Activated naive CD4-positive, alpha-beta T cell treated with Interleukin-2 at 50 U/mL for 16 hours (primary cell): Measurements from ENCODE around the gene KCND2.
"Not testable (repeated sequence)": the region's sequence is repeated elsewhere in the genome, so short reads cannot be mapped to it uniquely, and the experiment has no call there.

Source experiments
- DNase-seq: peaks from one replicate; pipeline ENCODE4 v3.0.0-alpha.2; 2020

The KCND2 gene

DNA sequence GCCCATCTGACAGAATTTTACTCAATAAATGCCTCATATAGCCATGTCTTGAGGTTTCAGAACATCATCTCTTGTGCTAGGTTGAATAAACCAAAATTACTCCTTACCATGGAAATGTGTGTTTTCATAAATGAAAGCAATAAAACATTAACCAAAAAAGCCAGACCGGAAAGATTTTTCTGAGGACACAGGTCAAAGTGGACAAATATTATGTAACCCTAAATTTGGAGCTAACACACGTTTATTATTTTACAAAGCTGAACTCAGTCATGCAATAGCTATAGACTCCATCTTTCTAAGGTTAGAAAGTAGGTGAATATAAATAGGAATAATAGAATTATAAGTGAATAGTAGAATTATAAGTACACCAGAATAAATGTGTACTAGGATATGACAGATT is 315.9 kb downstream of the KCND2 start:
- DNase-seq = no peak

GRCh38 chr7:120600607-120601006 is 327.6 kb downstream of the KCND2 start:
- no peak for DNase-seq

DNA sequence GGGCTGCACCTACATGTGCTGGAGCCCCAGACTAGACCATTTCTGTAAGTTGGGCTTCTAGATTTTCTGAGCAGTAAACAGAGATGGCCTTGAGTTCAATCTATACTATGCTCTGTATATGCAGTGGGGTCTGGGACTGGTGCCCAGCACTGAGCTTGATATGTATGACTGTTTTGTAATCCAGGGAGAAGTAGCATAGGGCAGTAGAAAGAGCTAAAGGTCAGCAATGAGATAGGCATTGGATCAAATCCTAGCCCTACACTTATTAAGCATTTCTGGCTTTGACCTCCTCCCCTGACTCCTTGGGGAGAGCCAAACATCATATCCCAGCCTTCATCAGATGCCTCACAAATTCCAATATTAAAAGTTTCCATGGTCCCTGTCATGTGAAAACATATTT is 330.4 kb downstream of the KCND2 start:
- no peak for DNase-seq

DNA sequence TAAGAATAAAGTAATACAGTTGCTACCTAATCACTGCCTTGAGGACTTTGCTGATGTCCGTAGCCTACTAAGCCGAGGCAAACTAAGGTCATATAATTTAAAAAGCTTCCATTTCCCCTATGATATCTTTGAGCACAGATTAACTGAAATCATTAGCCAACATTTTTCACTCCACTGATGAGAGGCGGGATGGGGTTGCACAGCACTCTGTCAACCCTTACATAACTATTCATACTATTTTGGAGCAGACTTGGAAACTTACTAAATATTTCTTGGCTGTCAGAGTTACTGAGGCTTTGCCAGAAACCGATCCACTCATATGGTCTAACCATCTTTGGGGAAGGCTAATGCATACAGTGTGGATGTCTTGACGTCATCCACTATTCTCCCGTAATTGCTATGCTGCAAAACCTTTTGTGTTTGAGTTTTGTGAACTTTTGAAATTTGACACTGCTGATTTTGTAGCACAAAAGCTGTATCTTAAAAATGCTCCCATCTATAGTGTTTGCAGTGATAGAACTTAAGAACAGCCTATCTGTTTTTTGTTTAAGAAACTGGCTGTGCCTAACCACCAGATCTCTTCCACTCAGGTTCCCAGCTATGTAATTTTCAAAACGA is 336.3 kb downstream of the KCND2 start:
- no peak for DNase-seq

DNA sequence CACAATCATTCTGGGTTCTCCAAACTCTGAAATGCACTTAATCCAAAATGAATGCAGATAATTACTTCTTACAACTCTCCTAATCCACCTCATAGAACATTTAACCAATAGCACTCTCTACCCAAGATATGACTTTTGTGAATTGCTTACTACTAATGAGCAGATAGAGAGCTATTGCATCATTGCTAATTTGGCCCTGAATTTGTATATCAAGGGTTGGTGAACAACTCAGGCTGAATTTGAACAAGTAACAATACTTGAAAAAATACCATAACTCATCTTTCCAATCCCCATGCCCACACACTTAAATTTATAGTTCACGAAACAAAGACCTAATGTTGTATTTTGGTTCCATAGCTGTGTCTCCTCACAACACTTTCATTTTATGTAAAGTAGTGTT is 339.0 kb downstream of the KCND2 start:
- DNase-seq = no peak

DNA sequence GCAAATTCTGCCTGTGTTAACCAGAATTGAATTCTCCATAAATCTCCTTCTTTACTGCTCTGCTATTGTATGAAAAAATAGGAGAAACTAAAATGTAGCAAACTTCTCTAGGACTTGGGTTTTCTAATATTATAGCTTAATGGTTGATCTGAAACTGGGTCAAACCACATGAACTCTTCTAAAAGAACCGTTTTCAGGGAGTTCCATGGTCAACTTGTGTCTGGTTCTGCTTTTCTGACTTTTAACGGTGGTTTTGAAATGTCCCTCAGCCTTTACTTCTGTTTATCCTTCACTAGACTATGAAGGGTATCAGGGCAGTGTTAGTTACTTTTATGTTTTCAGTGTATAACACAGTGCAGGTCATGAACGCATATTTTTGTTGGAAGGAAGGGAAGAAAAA is 342.7 kb downstream of the KCND2 start:
- DNase-seq = no peak

GRCh38 chr7:120617275-120617674 is 344.3 kb downstream of the KCND2 start:
- no peak for DNase-seq

GRCh38 chr7:120628251-120628650 is 355.3 kb downstream of the KCND2 start:
- no peak for DNase-seq

- DNase-seq = no peak
These were observed 366.9 kb downstream of the KCND2 start for GRCh38 chr7:120639884-120640283.

DNA sequence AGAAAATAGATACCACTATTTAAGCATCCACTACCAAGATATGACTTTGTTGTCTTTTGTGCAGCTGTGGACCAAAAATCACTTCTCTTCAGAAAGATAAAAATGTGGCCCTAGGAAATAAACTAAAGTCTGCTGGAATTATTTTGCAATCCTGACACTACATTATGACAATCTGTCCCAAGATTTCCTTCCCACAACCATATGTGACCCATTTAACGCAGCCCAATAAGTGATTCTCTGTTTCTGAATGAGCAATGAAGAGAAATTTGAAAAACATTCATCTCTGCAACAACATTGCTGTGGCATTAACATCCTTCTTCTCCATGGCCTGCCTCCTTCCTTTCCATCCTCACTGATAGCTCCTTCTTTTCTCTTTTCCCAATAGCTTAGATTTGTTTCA is 373.0 kb downstream of the KCND2 start:
- no peak for DNase-seq

GRCh38 chr7:120654241-120654640 is 381.3 kb downstream of the KCND2 start:
- DNase-seq = no peak

GRCh38 chr7:120658516-120658915 is 385.5 kb downstream of the KCND2 start:
- DNase-seq = no peak

GRCh38 chr7:120662291-120662690 is 389.3 kb downstream of the KCND2 start:
- no peak for DNase-seq

GRCh38 chr7:120665068-120665467 is 392.1 kb downstream of the KCND2 start:
- no peak for DNase-seq

DNA sequence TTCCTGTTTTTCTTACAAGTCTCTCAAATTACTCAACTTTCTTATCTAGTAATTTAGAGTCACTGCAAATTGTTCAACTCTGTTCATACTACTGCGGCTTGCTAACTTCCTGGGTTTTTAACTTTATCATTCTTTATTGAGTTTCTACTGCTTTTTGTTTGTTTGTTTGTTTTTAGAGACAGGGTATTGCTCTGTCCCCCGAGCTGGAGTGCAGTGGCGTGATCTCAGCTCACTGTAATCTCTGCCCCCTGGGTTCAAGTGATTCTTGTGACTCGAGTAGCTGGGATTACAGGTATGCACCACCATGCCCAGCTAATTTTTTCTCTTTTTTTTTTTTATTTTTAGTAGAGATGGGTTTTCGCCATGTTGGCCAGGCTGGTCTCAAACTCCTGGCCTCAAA is 402.1 kb downstream of the KCND2 start:
- DNase-seq = no peak

DNA sequence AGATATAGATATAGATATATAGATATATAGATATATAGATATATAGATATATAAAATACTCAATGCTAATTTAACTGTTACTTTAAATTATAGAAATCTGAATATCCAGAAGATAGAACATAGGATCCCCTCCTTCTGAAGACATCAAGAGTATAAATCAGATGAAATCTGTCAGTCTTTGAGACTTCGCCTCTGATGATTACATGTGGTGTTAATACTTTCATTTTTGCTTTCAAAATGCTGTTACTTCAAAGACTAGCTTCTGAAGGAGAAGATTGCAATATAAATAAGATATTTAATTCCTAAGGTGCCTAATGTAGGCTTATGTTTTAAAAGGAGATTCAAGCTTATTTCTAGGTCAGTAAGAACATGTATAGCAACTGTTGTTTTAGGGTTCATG is 404.6 kb downstream of the KCND2 start:
- no peak for DNase-seq

DNA sequence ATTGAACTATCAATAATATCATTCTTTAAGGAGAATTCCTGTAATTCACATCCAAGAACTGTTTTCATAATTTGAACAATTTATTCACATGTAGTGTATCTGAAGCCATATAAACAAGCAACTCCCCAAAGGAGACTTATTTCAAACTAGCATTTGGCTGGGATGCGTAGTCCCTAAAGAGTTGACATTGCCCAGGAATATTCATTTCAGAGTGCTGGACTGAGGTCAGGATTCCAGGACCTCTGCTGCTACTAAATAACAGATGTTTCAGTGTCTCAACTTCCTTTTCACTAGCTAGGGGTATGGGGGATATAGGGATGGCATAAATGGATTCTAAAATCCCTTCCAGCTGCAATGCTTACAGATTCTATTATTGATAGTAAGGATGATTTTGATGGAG is 408.0 kb downstream of the KCND2 start:
- no peak for DNase-seq

DNA sequence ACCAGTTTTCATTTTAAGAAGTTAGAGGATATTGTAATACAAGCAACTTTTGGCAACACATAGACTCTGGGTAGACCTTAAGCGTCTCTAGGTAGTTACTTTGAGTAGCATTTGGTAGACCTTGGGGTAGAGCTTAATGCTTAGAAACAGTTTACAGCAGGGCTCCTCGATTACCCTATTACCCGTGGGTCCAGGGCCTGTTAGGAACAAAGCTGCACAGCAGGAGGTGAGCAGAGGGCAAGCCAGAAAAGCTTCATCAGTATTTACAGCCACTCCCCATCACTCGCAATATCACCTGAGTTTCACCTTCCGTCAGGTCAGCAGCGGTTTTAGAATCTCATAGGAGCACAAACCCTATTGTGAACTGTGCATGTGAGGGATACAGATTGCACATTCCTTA is 411.5 kb downstream of the KCND2 start:
- no peak for DNase-seq

DNA sequence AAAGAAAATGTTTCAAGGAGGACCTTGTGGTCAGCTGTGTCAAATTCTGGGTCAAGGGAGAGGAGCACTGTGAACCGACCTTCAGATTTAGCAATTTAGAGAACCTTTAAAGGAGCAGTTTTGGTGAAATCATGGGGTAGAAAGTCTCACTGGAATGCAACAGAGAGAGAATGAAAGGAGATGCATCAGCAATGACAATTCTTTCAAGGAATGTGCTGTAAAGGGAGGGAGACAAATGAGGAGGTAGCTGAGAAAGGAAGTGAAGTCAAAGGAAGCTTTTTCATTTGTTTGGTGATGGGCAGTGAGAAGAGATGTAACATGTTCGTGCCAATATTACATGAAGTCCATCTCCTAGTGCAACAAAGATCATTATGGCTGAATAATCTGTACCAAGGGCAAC is 418.9 kb downstream of the KCND2 start:
- no peak for DNase-seq

DNA sequence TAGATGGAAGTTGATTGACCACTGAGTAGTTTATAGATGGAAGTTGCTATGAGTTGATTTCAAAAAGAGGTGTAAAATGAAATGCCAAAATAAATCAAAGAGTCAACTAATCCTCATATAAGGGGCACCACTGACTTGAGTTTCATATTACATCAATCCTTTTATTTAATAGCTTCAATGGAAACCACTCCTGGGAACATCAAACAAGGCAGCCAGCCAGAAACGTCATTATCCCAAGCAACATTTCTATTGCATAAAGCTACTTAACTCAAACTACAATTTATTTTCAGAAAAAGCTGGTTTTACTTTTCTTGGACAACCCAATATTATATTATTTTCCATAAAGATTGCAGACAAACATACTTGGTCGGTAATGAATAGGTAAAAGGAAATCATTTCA is 422.9 kb downstream of the KCND2 start:
- DNase-seq = no peak

GRCh38 chr7:120700796-120701195 is 427.8 kb downstream of the KCND2 start:
- DNase-seq = no peak

DNA sequence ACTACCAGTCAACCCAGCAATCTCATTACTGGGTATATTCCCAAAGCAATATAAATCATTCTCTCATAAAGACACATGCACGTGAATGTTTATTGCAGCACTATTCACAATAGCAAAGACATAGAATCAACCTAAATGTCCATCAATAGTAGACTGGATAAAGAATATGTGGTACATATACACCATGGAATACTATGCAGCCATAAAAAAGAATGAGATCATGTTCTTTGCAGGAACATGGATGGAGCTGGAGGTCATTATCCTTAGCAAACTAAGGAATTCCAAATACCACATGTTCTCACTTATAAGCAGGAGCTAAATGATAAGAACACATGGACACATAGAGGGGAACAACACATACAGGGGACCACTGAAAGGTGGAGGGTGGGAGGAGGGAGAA is 429.4 kb downstream of the KCND2 start:
- not testable (repeated sequence) for DNase-seq

DNA sequence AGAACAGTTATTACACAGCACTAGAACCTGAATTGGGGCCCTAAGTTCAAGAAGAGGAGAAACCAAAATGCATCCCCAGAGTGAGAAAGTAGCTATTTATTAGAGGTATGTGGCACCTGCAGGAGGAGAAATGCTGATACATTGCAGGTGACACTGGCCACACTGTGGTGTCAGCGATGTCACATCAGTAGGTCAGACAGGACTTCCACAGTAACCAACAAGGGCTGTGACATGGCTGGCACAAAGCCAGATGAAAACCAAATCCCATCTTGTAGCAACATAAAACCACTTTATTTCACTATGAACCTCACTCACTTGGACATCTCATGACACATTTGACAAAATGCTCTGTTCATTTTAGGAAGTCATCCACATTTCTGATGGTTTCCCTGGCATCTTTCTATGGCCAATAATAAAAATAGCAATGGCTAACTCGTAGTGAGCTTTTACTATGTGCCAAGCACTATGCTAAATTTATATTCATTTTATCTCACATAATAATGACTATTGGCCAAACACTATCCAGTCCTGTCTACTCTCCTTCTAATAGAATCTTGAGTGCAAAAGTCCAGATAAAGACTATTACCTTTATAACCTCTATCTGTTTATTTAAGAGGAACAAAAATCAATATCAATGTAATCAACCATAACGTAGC is 430.7 kb downstream of the KCND2 start:
- no peak for DNase-seq

DNA sequence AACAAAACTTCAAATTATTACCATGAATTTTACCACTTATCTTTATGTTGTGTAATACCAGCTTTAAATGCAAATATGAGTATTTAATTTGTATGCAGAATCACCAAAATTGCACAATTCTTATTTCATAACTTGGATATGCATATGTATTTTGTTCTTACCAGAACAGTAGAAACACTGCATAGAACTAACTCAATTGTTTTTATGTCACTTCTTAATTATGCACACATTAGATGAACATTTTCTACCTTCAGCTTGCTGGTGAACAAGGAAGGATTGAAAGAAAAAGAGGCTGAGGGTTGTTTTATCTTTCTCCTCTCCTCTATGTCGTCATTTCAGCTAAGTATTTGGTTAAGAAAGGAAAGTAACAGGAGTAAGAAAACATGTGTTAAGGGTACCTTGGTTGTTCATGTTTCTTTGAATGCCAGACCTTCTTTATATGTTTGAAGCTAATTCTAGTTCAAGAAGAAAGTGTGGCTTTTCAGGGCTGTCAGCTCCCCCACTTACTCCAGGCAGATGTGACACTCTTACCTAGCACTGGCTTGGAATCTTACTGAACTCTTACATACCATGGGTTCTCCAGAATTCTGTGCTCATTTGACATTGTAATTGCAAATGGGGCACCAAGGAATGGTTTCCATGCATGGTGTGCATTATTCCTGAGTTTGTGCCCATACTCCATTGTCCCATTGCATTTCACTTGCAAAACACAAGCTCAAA is 436.4 kb downstream of the KCND2 start:
- DNase-seq = no peak

DNA sequence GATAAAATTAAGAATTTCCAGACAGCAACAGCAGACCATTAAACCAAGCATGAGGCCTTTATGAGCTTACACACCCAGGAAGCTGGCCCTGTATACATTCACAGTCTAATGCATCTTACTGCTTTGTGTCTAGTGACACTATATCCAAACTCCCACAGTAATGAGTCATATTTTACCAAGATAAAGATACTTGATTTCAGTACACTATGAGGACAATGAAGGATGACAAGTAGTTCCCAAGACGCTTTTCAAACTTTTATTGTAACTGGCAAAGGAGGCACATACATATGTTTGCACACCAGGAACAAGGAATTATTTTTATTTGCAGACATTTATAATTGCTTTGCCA is 437.0 kb downstream of the KCND2 start:
- no peak for DNase-seq
